ENCODE results near the gene CNNM1. TPM values are rescaled to one million over a fixed set of nuclear protein-coding genes. Genes with fewer than 3 reads are reported as not detected.

Gene CNNM1
- total RNA-seq, 1 donor from 2014 or later, result not detected

- peak; percentile 21 to 53 (median 50) for TF ChIP-seq CTCF (IDR thresholded peaks at IDR 0.05)
- no peak for DNase-seq (ENCODE audit: low spot score in 2 of 2)
- H3K9me3 ChIP-seq, result no peaks in the 10 kb centered on the region
- no peak overlapping the region for H3K27ac ChIP-seq
- H3K27me3 ChIP-seq, result no peaks in the 10 kb centered on the region
- intact Hi-C loops (cut with DNase I), result loop anchor here (2.0 to 10.0 kb wide), 2 partner anchors 177 to 749 kb away; partner anchors contain the start of gene ERLIN1
- H3K4me1 ChIP-seq, result peaks cover 5 to 7% of the 10 kb centered on the region in 2 donors
- H3K36me3 ChIP-seq, result peaks cover 0 to 4% of the 10 kb centered on the region in 2 donors
- no peak overlapping the region for H3K4me3 ChIP-seq
These were observed 107.0 kb downstream of the CNNM1 start for GRCh38 chr10:99435986-99436638.

- Histone ChIP-seq H3K36me3 (peaks cover 0 to 4% of the 10 kb centered on the region in 2 donors), H3K9me3 (no peaks in the 10 kb centered on the region), H3K4me3 (no peak overlapping the region), H3K27ac (no peak overlapping the region), H3K27me3 (no peaks in the 10 kb centered on the region), H3K4me1 (no peaks in the 10 kb centered on the region)
- intact Hi-C loops (cut with DNase I), result loop anchor here (10.0 kb wide), 1 partner anchor 746 kb away; the partner anchor contains the start of gene ERLIN1
- no peak for DNase-seq (ENCODE audit: low spot score in 2 of 2)
- TF ChIP-seq CTCF (IDR thresholded peaks at IDR 0.05), result no peak
These were observed 109.7 kb downstream of the CNNM1 start for GRCh38 chr10:99438890-99439289.

DNA sequence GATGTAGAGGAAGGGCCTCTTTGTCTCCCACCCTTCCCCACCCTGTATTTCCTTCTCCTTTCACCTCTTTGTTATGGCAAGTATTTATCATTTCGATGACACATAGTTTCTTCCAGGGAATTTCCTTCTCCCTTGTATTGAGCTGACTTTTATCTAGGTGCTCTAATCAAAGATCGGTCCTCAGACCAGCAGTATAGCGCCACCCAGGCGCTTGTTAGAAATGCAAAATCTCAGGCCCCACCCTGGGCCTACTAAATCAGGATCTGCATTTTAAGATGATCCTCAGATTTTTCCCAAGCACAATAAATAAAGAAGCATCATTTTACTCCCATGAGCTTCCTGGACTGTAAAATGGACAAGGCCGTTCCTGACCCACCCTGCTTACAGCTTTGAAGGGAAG is 113.2 kb downstream of the CNNM1 start:
- intact Hi-C loops (cut with DNase I), result no loop called here
- no peak for TF ChIP-seq CTCF (IDR thresholded peaks at IDR 0.05)
- no peak overlapping the region for H3K27ac ChIP-seq
- H3K9me3 ChIP-seq, result no peaks in the 10 kb centered on the region
- H3K4me3 ChIP-seq, result no peak overlapping the region
- no peaks in the 10 kb centered on the region for H3K27me3 ChIP-seq
- DNase-seq (ENCODE audit: low spot score in 2 of 2), result no peak
- peaks cover 0 to 4% of the 10 kb centered on the region in 2 donors for H3K36me3 ChIP-seq
- H3K4me1 ChIP-seq, result no peaks in the 10 kb centered on the region

- Histone ChIP-seq H3K27me3 (no peaks in the 10 kb centered on the region), H3K9me3 (no peaks in the 10 kb centered on the region), H3K4me1 (no peaks in the 10 kb centered on the region), H3K27ac (no peak overlapping the region), H3K36me3 (no peaks in the 10 kb centered on the region), H3K4me3 (no peak overlapping the region)
- TF ChIP-seq CTCF (IDR thresholded peaks at IDR 0.05), result no peak
- intact Hi-C loops (cut with DNase I), result no loop called here
- no peak for DNase-seq (ENCODE audit: low spot score in 2 of 2)
These were observed 114.3 kb downstream of the CNNM1 start for GRCh38 chr10:99443500-99443899.

Other genes with a start within 250 kb of the CNNM1 start
- not detected for gene HPSE2, start 93.5 kb upstream of the CNNM1 start, total RNA-seq
- gene GOT1, start 101.3 kb downstream of the CNNM1 start, total RNA-seq, result 4.4 TPM
- not detected for gene NKX2-3, start 203.6 kb downstream of the CNNM1 start, total RNA-seq